Measurements from ENCODE around the gene TMEM132D. TPM values are rescaled to one million over a fixed set of nuclear protein-coding genes. Genes with fewer than 3 reads are reported as not detected.
A peak's percentile ranks its signal among the peaks of the same experiment; 100 is the strongest.

The TMEM132D gene
- total RNA-seq, 1 donor from 2014 or later = 15.2 TPM

DNA sequence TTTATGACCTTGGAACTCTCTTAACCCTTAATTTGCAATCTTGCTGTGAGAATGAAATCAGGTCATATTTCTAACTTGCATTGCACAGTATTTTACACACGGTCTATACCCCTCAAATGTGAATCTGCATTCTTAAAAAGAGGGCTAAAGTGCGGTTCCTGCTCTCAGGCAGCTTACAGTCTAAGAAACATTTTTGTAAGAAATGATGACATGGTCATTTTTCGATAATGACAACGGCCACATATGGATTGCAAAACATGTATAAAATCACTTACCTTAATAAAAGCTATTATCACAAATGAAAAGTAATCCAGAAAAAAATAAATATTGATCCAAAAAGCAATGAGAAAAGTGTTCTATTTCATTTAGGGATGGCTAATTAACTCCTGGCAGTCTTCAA lies 24.8 kb upstream of the TMEM132D start:
- TF ChIP-seq, protein P1, sequence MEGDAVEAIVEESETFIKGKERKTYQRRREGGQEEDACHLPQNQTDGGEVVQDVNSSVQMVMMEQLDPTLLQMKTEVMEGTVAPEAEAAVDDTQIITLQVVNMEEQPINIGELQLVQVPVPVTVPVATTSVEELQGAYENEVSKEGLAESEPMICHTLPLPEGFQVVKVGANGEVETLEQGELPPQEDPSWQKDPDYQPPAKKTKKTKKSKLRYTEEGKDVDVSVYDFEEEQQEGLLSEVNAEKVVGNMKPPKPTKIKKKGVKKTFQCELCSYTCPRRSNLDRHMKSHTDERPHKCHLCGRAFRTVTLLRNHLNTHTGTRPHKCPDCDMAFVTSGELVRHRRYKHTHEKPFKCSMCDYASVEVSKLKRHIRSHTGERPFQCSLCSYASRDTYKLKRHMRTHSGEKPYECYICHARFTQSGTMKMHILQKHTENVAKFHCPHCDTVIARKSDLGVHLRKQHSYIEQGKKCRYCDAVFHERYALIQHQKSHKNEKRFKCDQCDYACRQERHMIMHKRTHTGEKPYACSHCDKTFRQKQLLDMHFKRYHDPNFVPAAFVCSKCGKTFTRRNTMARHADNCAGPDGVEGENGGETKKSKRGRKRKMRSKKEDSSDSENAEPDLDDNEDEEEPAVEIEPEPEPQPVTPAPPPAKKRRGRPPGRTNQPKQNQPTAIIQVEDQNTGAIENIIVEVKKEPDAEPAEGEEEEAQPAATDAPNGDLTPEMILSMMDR (IDR thresholded peaks at IDR 0.05) = no peak
- no peak overlapping the region for H3K4me3 Mint-ChIP-seq (ENCODE audit: unreplicated experiment)
- no peak for DNase-seq (ENCODE audit: extremely low spot score, unreplicated experiment)
- H3K27me3 Mint-ChIP-seq (ENCODE audit: unreplicated experiment) = peaks cover 8% of the 10 kb centered on the region
- no peak overlapping the region for H3K27ac Mint-ChIP-seq (ENCODE audit: unreplicated experiment)
- no peaks in the 10 kb centered on the region for H3K36me3 Mint-ChIP-seq (ENCODE audit: unreplicated experiment)
- H3K9me3 Mint-ChIP-seq (ENCODE audit: unreplicated experiment) = peaks cover 5% of the 10 kb centered on the region
- no peaks in the 10 kb centered on the region for H3K4me1 Mint-ChIP-seq (ENCODE audit: unreplicated experiment)

DNA sequence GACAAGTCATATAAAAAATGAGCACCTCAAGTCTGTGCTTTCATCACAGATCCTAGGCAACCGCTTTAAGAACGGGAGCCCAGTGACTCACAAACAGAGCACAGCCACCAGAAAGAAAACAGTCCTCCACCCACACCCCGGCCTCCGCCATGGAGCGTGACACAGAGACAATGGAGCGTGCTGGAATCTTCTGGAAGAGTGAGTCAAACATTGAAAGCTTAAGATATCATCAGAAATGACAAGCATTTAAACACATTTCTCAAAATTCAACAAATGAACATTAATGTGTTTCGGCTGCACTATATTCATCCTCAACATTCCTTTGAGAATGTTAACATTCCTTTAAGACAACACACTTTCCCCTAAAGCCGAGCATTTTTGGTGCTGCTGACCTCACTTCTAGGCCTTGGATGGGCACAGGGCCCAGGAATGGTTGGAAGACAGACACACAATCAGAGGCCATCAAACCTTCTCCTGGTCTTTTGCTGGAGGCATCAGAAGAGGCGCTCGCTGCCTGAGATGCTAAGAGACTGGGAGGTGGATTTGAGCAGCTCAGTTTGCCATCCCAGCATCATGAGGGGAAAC lies 23.6 kb upstream of the TMEM132D start:
- H3K9me3 Mint-ChIP-seq (ENCODE audit: unreplicated experiment) = peaks cover 5% of the 10 kb centered on the region
- peaks cover 12% of the 10 kb centered on the region for H3K27me3 Mint-ChIP-seq (ENCODE audit: unreplicated experiment)
- TF ChIP-seq, protein P1 (IDR thresholded peaks at IDR 0.05) = no peak
- H3K36me3 Mint-ChIP-seq (ENCODE audit: unreplicated experiment) = no peaks in the 10 kb centered on the region
- H3K4me3 Mint-ChIP-seq (ENCODE audit: unreplicated experiment) = no peak overlapping the region
- DNase-seq (ENCODE audit: extremely low spot score, unreplicated experiment) = no peak
- H3K27ac Mint-ChIP-seq (ENCODE audit: unreplicated experiment) = no peak overlapping the region
- no peaks in the 10 kb centered on the region for H3K4me1 Mint-ChIP-seq (ENCODE audit: unreplicated experiment)

DNA sequence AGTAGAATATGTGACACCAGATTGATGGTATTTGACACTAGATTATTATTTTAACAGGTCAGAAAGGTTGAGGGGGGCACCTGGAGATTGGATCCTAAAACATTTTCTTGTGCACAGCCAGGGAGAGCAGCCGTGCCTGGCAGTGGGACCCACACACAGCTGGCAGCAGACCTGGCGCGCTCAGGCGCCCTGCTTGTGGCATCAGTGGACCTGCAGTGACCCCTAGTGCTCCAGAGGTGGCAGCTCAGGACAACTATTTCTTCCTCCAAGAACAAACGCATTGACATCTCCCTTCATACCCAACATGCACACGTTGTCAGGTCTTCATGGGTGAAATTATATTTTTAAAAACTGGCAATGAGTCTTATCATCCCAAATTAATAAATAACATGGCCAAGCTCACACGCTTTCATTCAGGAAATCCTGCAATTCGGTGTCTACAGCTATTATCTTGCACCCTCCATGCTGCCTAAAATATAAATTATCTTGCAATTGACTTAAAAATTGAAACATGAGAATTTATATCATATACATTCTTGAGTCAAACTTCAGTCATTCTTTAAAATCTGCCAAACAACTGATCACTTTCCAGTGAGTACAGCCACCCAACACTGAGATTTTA lies 7.7 kb upstream of the TMEM132D start:
- H3K27ac Mint-ChIP-seq (ENCODE audit: unreplicated experiment) = peak overlapping the region; percentile 11
- no peak overlapping the region for H3K4me3 Mint-ChIP-seq (ENCODE audit: unreplicated experiment)
- TF ChIP-seq, protein P1 (IDR thresholded peaks at IDR 0.05) = peak; percentile 84
- H3K36me3 Mint-ChIP-seq (ENCODE audit: unreplicated experiment) = no peaks in the 10 kb centered on the region
- DNase-seq (ENCODE audit: extremely low spot score, unreplicated experiment) = peak; percentile 87
- peaks cover 6% of the 10 kb centered on the region for H3K4me1 Mint-ChIP-seq (ENCODE audit: unreplicated experiment)
- no peaks in the 10 kb centered on the region for H3K9me3 Mint-ChIP-seq (ENCODE audit: unreplicated experiment)
- H3K27me3 Mint-ChIP-seq (ENCODE audit: unreplicated experiment) = peaks cover 4% of the 10 kb centered on the region

DNA sequence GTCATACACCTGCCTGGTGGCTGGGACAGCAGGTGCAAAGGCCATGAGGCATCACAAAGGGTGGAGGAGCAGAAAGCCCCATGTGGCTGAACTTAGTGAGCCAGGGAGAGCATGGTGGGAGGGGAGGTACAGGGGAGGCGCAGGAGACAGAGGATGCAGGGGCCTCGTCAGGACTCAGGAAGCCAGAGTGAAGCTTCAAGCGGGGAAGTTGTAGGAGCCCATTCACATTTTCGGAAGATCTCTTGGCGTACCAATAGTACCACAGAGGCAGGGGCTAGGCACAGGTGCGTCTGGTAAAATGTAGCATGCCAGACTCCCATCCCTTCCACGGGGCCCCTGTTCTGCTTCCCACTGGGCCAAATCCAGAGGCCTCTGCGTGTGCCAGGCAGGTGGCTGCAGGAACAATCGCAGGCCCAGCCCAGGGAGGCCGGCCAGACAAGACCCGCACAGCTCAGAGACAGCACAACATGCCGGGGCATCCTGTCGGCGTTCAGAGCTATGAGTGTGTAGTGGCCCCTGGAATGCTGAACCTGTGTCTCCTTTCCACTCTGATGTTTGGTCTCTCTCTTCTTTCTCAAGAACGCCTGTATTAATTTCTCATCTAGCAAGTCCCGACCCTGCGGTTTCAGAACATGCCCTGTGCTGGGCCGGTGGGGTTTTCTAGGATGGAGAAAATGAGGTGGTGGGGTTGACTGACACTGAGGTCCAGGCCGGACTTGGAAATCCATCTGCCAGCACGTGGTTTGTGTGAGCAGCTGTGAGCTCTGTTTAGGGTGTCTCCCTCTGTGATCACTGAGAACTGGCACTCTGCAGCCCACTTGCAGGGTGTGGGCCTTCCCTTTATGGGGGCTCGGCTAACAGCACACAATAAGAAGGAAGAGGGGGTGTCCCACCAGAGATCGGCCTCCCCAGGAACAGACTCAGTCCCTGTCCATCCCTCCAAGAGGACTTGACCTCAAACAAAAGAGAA lies 5.5 kb upstream of the TMEM132D start:
- Mint-ChIP-seq H3K9me3 (ENCODE audit: unreplicated experiment) (no peaks in the 10 kb centered on the region), H3K4me3 (ENCODE audit: unreplicated experiment) (no peak overlapping the region), H3K36me3 (ENCODE audit: unreplicated experiment) (no peaks in the 10 kb centered on the region), H3K27me3 (ENCODE audit: unreplicated experiment) (peaks cover 7% of the 10 kb centered on the region), H3K4me1 (ENCODE audit: unreplicated experiment) (peaks cover 10% of the 10 kb centered on the region), H3K27ac (ENCODE audit: unreplicated experiment) (no peak overlapping the region)
- peak; percentile 81 for DNase-seq (ENCODE audit: extremely low spot score, unreplicated experiment)
- TF ChIP-seq, protein P1 (IDR thresholded peaks at IDR 0.05) = no peak
